Measurements from ENCODE around the gene SHISA4.
"Not testable (repeated sequence)": the region's sequence is repeated elsewhere in the genome, so short reads cannot be mapped to it uniquely, and the experiment has no call there.

Gene SHISA4

DNA sequence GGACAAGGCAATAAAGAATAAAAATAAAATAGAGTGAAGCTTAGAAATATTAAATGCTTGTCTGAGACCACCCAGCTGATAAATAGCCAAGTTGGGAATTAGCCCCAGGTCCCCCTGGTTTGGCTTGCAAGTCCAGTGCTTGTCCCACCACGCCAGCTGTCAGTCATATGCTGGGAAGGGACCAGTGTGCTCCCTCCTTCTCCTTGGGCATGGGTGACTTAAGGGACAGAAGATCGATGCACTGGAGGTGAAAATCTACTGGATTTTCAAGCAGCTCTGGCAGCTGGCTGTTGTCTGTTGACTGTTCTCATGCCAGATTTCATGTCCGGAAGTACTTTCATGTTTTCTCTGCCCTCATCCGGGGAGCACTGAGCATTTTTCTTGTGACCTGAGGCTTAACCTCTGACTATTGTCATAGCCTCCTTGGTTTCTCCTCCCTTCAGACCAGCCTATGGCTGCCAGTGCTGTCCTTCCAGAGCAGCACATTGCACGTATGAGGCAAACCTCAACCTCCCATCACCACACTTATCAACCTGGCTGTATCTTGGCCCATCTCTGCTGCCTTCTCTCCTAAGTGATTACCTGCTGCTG is 45.2 kb downstream of the SHISA4 start:
- no peak for DNase-seq

DNA sequence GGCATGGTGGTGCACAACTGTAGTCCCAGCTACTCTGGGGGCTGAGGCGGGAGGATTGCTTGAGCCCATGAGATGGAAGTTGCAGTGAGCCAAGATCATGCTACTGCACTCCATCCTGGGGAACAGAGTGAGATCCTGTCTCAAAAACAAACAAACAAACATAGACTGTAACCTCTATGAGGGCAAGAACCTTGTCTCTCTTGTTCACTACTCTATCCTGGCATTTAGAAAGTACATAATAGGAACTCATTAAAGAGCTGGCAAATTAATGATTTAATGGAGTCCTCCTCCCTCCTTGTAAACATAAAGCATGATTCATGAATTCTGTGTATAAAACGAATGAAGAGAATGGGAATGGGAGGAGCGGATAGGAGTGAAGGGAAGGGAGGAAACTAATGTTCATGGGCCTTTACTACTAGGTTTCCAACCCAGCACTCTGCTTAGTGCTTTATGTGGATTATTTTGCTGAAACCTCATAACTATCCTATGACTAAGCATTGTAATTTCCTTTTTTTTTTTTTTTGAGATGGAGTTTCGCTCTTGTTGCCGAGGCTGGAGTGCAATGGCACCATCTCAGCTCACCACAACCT is 49.0 kb downstream of the SHISA4 start:
- DNase-seq = no peak

DNA sequence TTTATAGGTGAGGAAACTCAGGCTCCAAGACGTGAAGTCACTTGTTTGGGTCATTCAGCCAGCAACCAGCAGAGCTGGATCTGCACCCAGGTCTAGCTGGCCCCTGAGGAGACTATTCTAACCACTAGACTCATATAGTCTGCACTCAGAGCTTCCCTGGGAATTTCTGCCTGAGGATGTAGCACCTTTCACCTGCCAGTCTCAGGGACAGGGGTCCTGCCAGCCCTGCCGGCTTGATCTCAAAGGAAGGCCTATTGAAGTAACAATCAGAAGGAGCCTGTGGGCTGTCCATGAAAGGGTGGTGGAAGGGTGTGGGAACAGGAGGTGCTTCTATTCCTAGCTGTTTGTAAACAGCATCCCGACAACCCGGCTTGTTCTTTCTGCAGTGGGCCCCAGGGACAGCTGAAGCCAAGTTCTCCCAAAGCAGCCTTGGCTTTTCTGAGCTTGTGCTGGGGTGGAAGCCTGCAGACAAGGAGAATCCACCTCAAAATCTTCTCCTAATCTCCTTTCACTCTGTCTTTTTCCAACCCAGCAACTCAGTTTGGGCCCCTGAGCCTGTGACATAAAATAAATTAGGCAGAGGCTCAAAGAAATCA is 49.8 kb downstream of the SHISA4 start:
- DNase-seq = no peak

DNA sequence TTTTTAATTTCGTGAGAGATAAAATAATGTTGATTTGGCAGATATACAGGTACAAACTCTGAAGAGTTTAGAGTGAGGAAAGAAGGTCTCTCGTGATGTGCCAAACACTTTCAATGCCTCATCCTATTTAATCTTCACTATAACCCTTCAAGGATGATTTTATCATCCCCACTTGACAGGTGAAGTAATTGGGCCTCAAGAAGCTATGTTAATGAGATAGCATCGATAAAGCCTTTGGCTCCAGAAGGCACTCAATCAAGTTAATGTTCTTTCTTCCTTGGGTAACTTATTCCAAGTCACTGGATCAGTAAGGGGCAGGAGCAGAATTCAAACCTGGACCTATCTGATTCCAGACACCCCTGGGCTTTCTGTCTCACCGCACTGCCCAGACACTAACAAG is 50.5 kb downstream of the SHISA4 start:
- no peak for DNase-seq

DNA sequence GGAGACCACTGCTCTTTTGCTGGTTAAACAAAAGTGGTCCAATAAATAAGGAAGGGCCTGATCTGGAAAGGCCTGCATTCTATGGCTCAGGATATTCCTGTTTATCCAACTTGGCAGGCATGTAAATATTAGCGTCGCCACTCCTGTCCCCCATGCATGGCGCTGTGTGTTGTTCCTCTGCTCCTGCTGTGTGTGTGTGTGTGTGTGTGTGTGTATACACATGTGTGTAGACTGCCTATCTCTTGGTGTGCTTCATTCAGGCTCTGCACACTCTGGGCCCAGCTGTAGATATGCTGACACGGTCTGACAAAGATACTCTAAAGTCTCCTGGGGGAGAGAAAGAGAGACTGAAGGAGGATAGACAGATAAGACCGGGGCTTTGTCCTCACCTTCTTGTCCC is 50.9 kb downstream of the SHISA4 start:
- no peak for DNase-seq

DNA sequence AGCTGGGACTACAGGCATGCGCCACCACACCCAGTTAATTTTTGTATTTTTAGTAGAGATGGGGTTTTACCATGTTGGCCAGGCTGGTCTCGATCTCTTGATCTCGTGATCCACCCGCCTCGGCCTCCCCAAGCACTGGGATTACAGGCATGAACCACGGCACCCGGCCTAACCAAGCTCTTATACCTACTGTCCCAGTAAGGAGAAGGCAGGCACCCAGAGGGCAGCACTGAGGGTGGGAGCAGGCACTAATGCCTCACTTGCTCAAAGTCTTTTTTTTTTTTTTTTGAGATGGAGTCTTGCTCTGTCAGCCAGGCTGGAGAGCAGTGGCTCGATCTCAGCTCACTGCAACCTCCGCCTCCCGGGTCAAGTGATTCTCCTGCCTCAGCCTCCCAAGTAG is 51.6 kb downstream of the SHISA4 start:
- not testable (repeated sequence) for DNase-seq

DNA sequence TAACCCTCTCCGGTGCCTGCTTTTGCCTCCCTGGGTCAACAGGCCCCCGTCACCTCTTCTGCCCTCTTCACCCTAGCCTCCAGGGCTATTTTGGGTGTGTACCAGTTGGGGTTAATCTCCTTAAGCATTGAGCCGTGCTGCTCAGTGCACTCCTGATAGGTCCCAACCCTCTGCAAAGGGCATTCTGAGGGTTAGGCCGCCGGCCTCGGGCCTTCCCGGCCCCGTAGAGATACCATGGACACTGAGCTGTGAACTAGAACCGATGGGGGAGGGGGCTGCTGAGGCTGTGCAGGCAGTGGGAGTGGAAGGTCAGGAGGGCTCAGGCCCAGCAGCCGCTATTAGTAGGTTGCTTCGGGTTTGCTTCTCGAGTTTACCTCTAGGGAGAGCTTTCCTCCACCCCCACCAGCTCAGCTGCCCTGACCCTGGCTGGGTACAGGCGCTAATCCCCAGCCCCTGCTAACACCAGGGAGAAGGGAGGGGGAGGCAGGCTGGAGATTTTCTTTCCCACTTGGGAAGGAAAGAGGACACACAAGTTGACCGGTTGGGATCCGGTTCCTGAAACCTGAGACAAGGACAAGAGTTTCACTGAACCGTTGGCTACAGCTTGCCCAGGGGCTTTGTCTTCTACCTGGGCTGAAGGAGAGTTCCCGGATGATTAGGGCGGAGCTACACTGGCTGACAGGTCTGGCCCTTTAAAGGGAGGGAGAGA is 52.9 kb downstream of the SHISA4 start:
- no peak for DNase-seq

DNA sequence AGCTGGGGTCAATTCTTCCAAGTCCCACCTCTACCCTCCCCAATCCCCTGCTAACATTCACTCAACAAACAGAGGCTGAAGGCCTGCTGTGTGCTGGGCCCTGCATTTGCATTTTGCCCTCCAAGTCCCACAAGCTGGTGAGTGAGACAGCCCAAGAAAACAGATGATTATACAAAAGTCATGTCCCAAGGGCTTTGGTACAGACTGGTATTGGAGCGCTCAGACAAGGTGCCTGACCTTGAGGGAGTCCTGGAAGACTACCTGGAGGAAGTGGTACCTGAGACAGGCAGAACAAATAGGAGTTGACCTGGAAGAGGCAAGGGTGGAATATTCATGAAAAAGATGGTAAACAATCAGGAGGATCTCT is 53.4 kb downstream of the SHISA4 start:
- DNase-seq = no peak

All from NCI-H187 treated with DMSO at 0.1 percent for 48 hours (cell line).